Suprapubic skin (tissue), 4 donors: ENCODE results near the gene STON2. TPM values are rescaled to one million over a fixed set of nuclear protein-coding genes. Genes with fewer than 3 reads are reported as not detected.

Experiments
- DNase-seq, 2 donors: peaks; one replicate each; pipeline ENCODE4 v3.0.0-alpha.2; 2019; ENCODE audit warnings: low spot score in 2 of 2
- H3K27ac ChIP-seq: fragments of 200-600 bp; sonication (generic); one replicate; pipeline ENCODE4 v1.5.1; 2019
- H3K27me3 ChIP-seq: fragments of 200-600 bp; sonication (generic); one replicate; pipeline ENCODE4 v1.5.1; 2019
- H3K36me3 ChIP-seq: fragments of 200-600 bp; sonication (generic); one replicate; pipeline ENCODE4 v1.5.1; 2019
- H3K4me1 ChIP-seq: fragments of 200-600 bp; sonication (generic); one replicate; pipeline ENCODE4 v1.5.1; 2019
- H3K4me3 ChIP-seq: fragments of 200-600 bp; sonication (generic); one replicate; pipeline ENCODE4 v1.5.1; 2019; ENCODE audit warnings: mild to moderate bottlenecking
- H3K9me3 ChIP-seq: fragments of 200-600 bp; sonication (generic); one replicate; pipeline ENCODE4 v1.5.1; 2019
- EP300 ChIP-seq: sonication (generic); formaldehyde crosslinking; IDR thresholded peaks from one replicate; pipeline ENCODE4 v1.6.1; 2017; ENCODE audit warnings: antibody characterized with exemption
- POLR2A ChIP-seq, 2 donors: fragments of 450-650 bp; IDR thresholded peaks; one replicate each; pipeline ENCODE4 v1.6.1; 2017; ENCODE audit warnings: antibody characterized with exemption in 2 of 2, mild to moderate bottlenecking in 2 of 2, moderate library complexity in 2 of 2
- POLR2AphosphoS5 ChIP-seq, 3 donors: sonication (generic); formaldehyde crosslinking; IDR thresholded peaks; one replicate each; pipeline ENCODE4 v1.6.1; 2017; ENCODE audit warnings: antibody characterized with exemption in 3 of 3
- WGBS: methylation state at CpG from one replicate; pipeline ENCODE4 v1.1.5; 2018; 5-methylcytosine and 5-hydroxymethylcytosine counted together
- total RNA-seq, 4 donors: library from RNA; depleted of rRNA; stranded (reverse); fragments of >200 nt; gene quantifications; one replicate each; pipeline ENCODE4 v1.1.0, GENCODE V29; 2016
- TF ChIP-seq, protein P1 (sequence below), 2 donors: fragments of 200-600 bp in 1 of 2; fragments of 450-650 bp in 1 of 2; sonication (generic) in 1 of 2; IDR thresholded peaks; one replicate each; pipeline ENCODE4 v1.5.1; 2016 to 2019; ENCODE audit warnings: antibody characterized with exemption in 2 of 2, mild to moderate bottlenecking in 1 of 2, moderate library complexity in 1 of 2

The STON2 gene
- total RNA-seq, 4 donors from 2014 or later: 19.1 to 39.5 (median 22.8) TPM

DNA sequence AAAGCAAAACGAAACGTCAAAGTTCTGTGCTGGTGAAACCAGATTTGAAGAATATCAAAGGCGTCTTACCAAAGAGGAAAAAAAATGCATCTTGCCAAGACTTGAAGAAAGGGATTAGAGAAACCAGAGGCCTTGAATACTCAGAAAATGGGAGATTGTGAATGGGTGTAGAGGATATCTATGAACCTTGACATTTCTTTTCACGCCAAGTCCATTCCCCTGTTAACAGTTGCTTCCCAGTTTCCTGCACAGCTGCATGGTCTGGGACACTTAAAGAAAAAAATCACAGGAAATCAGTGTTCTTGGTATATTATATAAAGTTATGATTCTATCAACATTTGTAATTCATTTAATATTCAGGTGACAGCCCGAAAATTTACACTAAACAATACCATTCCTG is 178.0 kb downstream of the STON2 start:
- H3K4me3 ChIP-seq: peak overlapping the region; percentile 88
- peaks cover 27% of the 10 kb centered on the region for H3K4me1 ChIP-seq
- H3K36me3 ChIP-seq: no peaks in the 10 kb centered on the region
- no peak for TF ChIP-seq EP300
- no peak for TF ChIP-seq POLR2AphosphoS5 (IDR thresholded peaks at IDR 0.05)
- TF ChIP-seq, protein P1, sequence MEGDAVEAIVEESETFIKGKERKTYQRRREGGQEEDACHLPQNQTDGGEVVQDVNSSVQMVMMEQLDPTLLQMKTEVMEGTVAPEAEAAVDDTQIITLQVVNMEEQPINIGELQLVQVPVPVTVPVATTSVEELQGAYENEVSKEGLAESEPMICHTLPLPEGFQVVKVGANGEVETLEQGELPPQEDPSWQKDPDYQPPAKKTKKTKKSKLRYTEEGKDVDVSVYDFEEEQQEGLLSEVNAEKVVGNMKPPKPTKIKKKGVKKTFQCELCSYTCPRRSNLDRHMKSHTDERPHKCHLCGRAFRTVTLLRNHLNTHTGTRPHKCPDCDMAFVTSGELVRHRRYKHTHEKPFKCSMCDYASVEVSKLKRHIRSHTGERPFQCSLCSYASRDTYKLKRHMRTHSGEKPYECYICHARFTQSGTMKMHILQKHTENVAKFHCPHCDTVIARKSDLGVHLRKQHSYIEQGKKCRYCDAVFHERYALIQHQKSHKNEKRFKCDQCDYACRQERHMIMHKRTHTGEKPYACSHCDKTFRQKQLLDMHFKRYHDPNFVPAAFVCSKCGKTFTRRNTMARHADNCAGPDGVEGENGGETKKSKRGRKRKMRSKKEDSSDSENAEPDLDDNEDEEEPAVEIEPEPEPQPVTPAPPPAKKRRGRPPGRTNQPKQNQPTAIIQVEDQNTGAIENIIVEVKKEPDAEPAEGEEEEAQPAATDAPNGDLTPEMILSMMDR (IDR thresholded peaks at IDR 0.05): no peak
- TF ChIP-seq POLR2A (IDR thresholded peaks at IDR 0.05): no peak
- peak overlapping the region; percentile 97 for H3K27ac ChIP-seq
- no peaks in the 10 kb centered on the region for H3K9me3 ChIP-seq
- no peak for DNase-seq
- no peaks in the 10 kb centered on the region for H3K27me3 ChIP-seq
- 67% methylated on average over 5 of the region's 5 CpGs for WGBS

DNA sequence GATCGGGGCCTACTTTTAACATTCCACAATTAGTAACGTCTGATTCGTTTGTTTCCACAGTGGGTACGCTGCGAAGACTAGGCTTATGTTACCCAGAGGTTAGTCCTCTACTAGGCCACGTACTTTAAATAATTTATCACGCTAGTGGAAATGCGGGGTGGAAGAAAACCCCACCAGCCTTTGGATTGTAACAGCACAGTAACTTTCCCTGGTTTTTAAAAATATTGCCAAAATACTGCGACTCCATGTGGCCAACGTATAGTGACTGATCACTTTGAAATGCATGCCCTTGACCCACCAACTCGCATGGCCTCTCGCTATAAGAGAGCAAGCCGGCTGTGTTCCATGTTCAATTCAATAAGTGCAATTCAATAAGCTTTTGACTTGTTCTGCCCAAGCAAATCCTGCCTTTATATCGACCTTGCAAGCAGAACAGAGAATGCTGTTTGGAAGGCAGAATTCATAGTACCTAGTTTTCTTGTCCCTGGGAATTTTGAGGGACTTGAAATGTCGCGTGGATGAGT is 178.5 kb downstream of the STON2 start:
- H3K36me3 ChIP-seq: no peaks in the 10 kb centered on the region
- no peak for DNase-seq
- H3K4me3 ChIP-seq: peak overlapping the region; percentile 88
- H3K27me3 ChIP-seq: no peaks in the 10 kb centered on the region
- peaks cover 27% of the 10 kb centered on the region for H3K4me1 ChIP-seq
- TF ChIP-seq EP300 (no peak), POLR2AphosphoS5 (IDR thresholded peaks at IDR 0.05) (no peak)
- H3K27ac ChIP-seq: peak overlapping the region; percentile 97
- no peaks in the 10 kb centered on the region for H3K9me3 ChIP-seq
- WGBS: 27% methylated on average over 16 of the region's 16 CpGs

- peak within 1 kb of the TSS; percentile 97 for H3K27ac ChIP-seq
- H3K4me1 ChIP-seq: peaks cover 27% of the 10 kb centered on the region
- H3K9me3 ChIP-seq: no peaks in the 10 kb centered on the region
- WGBS: 2% methylated on average over 9 of the region's 84 CpGs
- DNase-seq: peak; percentile 97
- TF ChIP-seq EP300 (no peak), POLR2A (IDR thresholded peaks at IDR 0.05) (peak; percentile 88 to 97), POLR2AphosphoS5 (IDR thresholded peaks at IDR 0.05) (peak; percentile 75 to 99 (median 97))
- TF ChIP-seq, protein P1 (IDR thresholded peaks at IDR 0.05): no peak
- H3K27me3 ChIP-seq: no peaks in the 10 kb centered on the region
- peaks cover under 1% of the 10 kb centered on the region for H3K36me3 ChIP-seq
- peak within 1 kb of the TSS; percentile 88 for H3K4me3 ChIP-seq
Measured at GRCh38 chr14:81220830-81221578, 179.1 kb downstream of the STON2 start, which contains the start of gene GTF2A1. TSS of gene GTF2A1 (minus strand) at chr14:81220959. CDS start at chr14:81220518, 441 bp downstream.

- H3K4me3 ChIP-seq: peak overlapping the region; percentile 88
- H3K4me1 ChIP-seq: peaks cover 27% of the 10 kb centered on the region
- no peak for TF ChIP-seq POLR2AphosphoS5 (IDR thresholded peaks at IDR 0.05)
- no peak for TF ChIP-seq EP300
- no peak for TF ChIP-seq POLR2A (IDR thresholded peaks at IDR 0.05)
- H3K36me3 ChIP-seq: peaks cover 5% of the 10 kb centered on the region
- H3K9me3 ChIP-seq: no peaks in the 10 kb centered on the region
- H3K27me3 ChIP-seq: no peaks in the 10 kb centered on the region
- peak overlapping the region; percentile 97 for H3K27ac ChIP-seq
- no peak for DNase-seq
- WGBS: 1% methylated on average over 10 of the region's 13 CpGs
Measured at GRCh38 chr14:81220580-81220829, 179.6 kb downstream of the STON2 start.

- no peaks in the 10 kb centered on the region for H3K9me3 ChIP-seq
- WGBS: under 1% methylated on average over 55 of the region's 84 CpGs
- peak; percentile 72 to 81 for DNase-seq
- H3K4me3 ChIP-seq: peak overlapping the region; percentile 88
- peaks cover 8% of the 10 kb centered on the region for H3K36me3 ChIP-seq
- H3K4me1 ChIP-seq: peaks cover 27% of the 10 kb centered on the region
- no peak for TF ChIP-seq POLR2A (IDR thresholded peaks at IDR 0.05)
- TF ChIP-seq, protein P1 (IDR thresholded peaks at IDR 0.05): no peak
- TF ChIP-seq POLR2AphosphoS5 (IDR thresholded peaks at IDR 0.05): no peak
- TF ChIP-seq EP300: no peak
- H3K27me3 ChIP-seq: no peaks in the 10 kb centered on the region
- peak overlapping the region; percentile 97 for H3K27ac ChIP-seq
Measured at GRCh38 chr14:81219759-81220579, 180.2 kb downstream of the STON2 start.
